Stimulated activated CD8-positive, alpha-beta memory T cell treated with anti-CD3 and anti-CD28 coated beads, Interleukin-7, amount 100 ng/mL, for 1 hour (primary cell): Measurements from ENCODE around the gene RGS11.

Experiments
- DNase-seq, 2 donors: peaks; one replicate each; pipeline ENCODE4 v3.0.0-alpha.2; 2020; ENCODE audit warnings: low read depth in 2 of 2

The RGS11 gene

GRCh38 chr16:229731-230281 lies 45.9 kb downstream of the RGS11 start:
- no peak for DNase-seq

- peak; percentile 67 to 71 for DNase-seq
Observed at GRCh38 chr16:228852-229730, 46.7 kb downstream of the RGS11 start, which contains the start of gene LUC7L. LUC7L (minus strand) TSS chr16:229449; CDS start chr16:229339, 110 bp downstream.

- no peak for DNase-seq
Observed at GRCh38 chr16:228151-228851, 47.4 kb downstream of the RGS11 start.

GRCh38 chr16:220021-220420 lies 55.7 kb downstream of the RGS11 start:
- DNase-seq = no peak
